Cardiac muscle cell (in vitro differentiated cells and primary cell): ENCODE data around the gene MYO1H. TPM values are rescaled to one million over a fixed set of nuclear protein-coding genes. Genes with fewer than 3 reads are reported as not detected.
"Not testable (repeated sequence)": the region's sequence is repeated elsewhere in the genome, so short reads cannot be mapped to it uniquely, and the experiment has no call there.

Source experiments
- DNase-seq, 2 donors: peaks; one replicate each; pipeline versions ENCODE4 v3.0.0 to v3.0.0-alpha.2; 2010 to 2017; ENCODE audit warnings: low read depth in 1 of 2, low spot score in 1 of 2
- H3K27ac ChIP-seq: fragments of 200-600 bp; sonication (generic); 2 replicates; pipeline ENCODE4 v1.5.1; 2016
- H3K27me3 ChIP-seq: fragments of 200-600 bp; sonication (generic); 2 replicates; pipeline ENCODE4 v1.6.0; 2016; ENCODE audit warnings: control low read depth
- H3K36me3 ChIP-seq: fragments of 200-600 bp; sonication (generic); 2 replicates; pipeline ENCODE4 v1.5.1; 2016; ENCODE audit warnings: control low read depth
- H3K4me1 ChIP-seq: fragments of 200-600 bp; sonication (generic); 2 replicates; pipeline ENCODE4 v1.8.1; 2017; ENCODE audit warnings: low read depth, mild to moderate bottlenecking, mixed run types
- H3K4me3 ChIP-seq: fragments of 200-600 bp; sonication (generic); 2 replicates; pipeline ENCODE4 v1.5.1; 2016; ENCODE audit warnings: mild to moderate bottlenecking
- H3K9me3 ChIP-seq: fragments of 200-600 bp; sonication (generic); 2 replicates; pipeline ENCODE4 v1.5.1; 2017; ENCODE audit warnings: low read depth, mild to moderate bottlenecking, control low read depth
- CTCF ChIP-seq: IDR thresholded peaks from 2 replicates; pipeline ENCODE4 v1.5.1; 2012; ENCODE audit warnings: low read depth, mild to moderate bottlenecking, low read length
- polyA plus RNA-seq: library from polyadenylated mRNA; unstranded; fragments of >200 nt; fragmentation: Nextera tagmentation; extraction: Ambion mirVana; gene quantifications from 2 replicates; pipeline ENCODE4 v1.2.1, GENCODE V29; 2016
- total RNA-seq: library from RNA; depleted of rRNA; stranded (reverse); fragments of >200 nt; gene quantifications from 2 replicates; pipeline ENCODE4 v1.2.3, GENCODE V29; 2016

The MYO1H gene
- total and polyA plus RNA-seq, 2 experiments from 2014 or later = not detected

DNA sequence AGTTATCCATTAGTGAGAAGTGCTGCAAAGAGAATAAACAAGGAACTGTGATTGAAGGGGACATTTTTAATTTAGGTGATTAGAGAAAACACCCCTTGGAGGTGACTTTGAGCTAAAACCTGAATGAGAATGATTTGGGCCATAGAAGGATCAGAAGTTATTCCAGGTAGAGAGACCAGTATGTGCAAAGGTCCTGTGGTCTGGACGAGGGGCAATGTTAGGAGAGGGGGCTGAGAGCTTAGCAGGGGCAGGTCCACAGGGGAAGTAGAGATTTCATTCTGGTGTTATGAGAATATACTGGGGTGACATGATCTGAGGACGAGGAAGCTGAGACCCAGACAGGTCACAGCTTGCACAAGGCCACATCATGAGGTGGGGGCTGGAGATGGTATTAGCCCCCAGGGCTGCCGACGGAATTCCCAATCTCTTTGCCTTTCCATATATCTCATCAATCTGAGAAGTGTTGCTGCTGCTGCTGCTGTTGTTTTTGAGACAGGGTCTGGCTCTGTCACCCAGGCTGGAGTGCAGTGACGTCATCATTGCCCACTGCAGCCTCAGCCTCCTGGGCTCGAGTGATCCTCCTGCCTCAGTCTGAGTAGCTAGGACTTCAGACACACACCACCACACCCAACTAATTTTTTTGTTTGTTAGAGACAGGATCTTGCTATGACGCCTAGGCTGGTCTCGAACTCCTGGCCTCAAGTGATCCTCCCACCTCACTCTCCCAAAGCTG, 73.8 kb downstream of the MYO1H start:
- Histone ChIP-seq H3K27ac (no peak overlapping the region), H3K36me3 (no peaks in the 10 kb centered on the region), H3K4me3 (no peak overlapping the region), H3K27me3 (no peaks in the 10 kb centered on the region), H3K9me3 (no peaks in the 10 kb centered on the region), H3K4me1 (no peaks in the 10 kb centered on the region)
- DNase-seq = no peak
- no peak for TF ChIP-seq CTCF

- Histone ChIP-seq H3K4me1 (no peaks in the 10 kb centered on the region), H3K4me3 (no peak overlapping the region), H3K36me3 (no peaks in the 10 kb centered on the region), H3K27me3 (no peaks in the 10 kb centered on the region), H3K27ac (no peak overlapping the region), H3K9me3 (no peaks in the 10 kb centered on the region)
- TF ChIP-seq CTCF = no peak
- DNase-seq = no peak
Observed at GRCh38 chr12:109422251-109422650, 74.6 kb downstream of the MYO1H start.

DNA sequence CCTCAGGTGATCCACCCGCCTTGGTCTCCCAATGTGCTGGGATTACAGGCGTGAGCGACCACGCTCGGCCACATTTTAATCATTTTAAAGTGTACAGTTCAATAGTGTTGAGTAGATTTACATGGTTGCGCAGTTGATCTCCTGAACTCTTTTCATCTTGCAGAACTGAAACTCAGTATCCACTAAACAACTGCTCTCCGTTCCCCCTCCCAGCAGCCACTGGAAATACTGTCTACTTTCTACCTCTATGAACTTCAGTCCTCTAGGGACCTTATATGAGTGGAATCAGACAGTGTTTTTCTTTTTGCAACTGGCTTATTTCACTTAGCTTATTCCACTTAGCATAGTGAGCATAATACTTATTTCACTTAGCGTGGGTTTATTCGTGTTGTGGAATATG, 75.7 kb downstream of the MYO1H start:
- Histone ChIP-seq H3K36me3 (no peaks in the 10 kb centered on the region), H3K27ac (no peak overlapping the region), H3K9me3 (no peaks in the 10 kb centered on the region), H3K27me3 (no peaks in the 10 kb centered on the region), H3K4me1 (no peaks in the 10 kb centered on the region), H3K4me3 (no peak overlapping the region)
- TF ChIP-seq CTCF = no peak
- DNase-seq = no peak

DNA sequence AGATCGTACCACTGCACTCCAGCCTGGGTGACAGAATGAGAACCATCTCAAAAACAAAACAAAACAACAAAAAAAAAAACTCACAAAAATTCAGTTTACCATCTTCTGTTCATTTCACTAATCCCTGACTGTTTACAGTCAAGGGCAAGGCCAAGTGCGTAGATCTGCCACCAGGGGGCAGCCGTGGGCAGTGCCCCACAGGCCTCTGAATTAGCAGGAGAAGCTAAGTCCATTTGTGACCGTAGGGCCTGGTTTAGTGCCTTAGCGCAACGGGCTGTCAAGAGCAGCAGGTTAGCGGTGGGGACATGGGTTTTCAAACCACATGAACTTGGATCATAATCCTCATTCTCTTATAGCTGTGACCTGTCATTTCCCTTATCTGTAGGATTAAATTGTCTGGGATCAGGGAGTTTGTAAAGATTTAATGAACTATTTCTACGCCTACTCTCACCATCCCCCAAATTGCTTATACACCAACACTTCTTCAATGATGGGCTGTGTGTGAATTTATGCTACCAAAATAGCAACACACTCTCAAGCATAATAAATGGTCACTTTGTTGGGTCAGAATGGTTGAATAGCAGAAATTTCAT, 80.4 kb downstream of the MYO1H start:
- no peaks in the 10 kb centered on the region for H3K4me1 ChIP-seq
- no peaks in the 10 kb centered on the region for H3K36me3 ChIP-seq
- no peak overlapping the region for H3K27ac ChIP-seq
- no peak overlapping the region for H3K4me3 ChIP-seq
- H3K9me3 ChIP-seq = no peaks in the 10 kb centered on the region
- no peaks in the 10 kb centered on the region for H3K27me3 ChIP-seq
- TF ChIP-seq CTCF = peak; percentile 98
- DNase-seq = peak; percentile 87 to 89

- not testable (repeated sequence) for H3K4me3 ChIP-seq, H3K4me1 ChIP-seq, H3K27ac ChIP-seq, DNase-seq, H3K27me3 ChIP-seq, H3K36me3 ChIP-seq, H3K9me3 ChIP-seq
Observed at GRCh38 chr12:109428804-109429203, 81.1 kb downstream of the MYO1H start.

- Histone ChIP-seq H3K27ac (no peak overlapping the region), H3K27me3 (no peaks in the 10 kb centered on the region), H3K36me3 (no peaks in the 10 kb centered on the region), H3K4me1 (no peaks in the 10 kb centered on the region), H3K4me3 (no peak overlapping the region), H3K9me3 (no peaks in the 10 kb centered on the region)
- no peak for TF ChIP-seq CTCF
- no peak for DNase-seq
Observed at GRCh38 chr12:109430244-109430643, 82.5 kb downstream of the MYO1H start.
